Heart left ventricle (tissue), 13 donors: ENCODE data around the gene RGS17.

ENCODE experiments used
- CTCF ChIP-seq, 12 donors: fragments of 200-600 bp; sonication (generic) in 4 of 12; IDR thresholded peaks; one replicate each; pipeline versions ENCODE4 v1.5.0 to v1.8.0; 2018 to 2022; ENCODE audit warnings: antibody characterized with exemption in 12 of 12, mild to moderate bottlenecking in 5 of 12
- POLR2A ChIP-seq, 2 donors: fragments of 450-650 bp; IDR thresholded peaks; one replicate each; pipeline ENCODE4 v1.6.1; 2017; ENCODE audit warnings: antibody characterized with exemption in 2 of 2, mild to moderate bottlenecking in 2 of 2, moderate library complexity in 2 of 2
- donor health status: ischemic (EF 13 %, LVEDD 7.1; RV severe dilation, severe dysfunction).
- donor health status: DM: no; HTN: yes; CAD: no.
- donor health status: DM: no; HTN: no; CAD: no.
- donor health status: ischemic (EF 25% LVEDD 6.9; RV normal size, moderate dysfunction).
- donor health status: ischemic (EF 25% LVEDD 5.7; RV mildly dilated, moderate dysfunction).
- donor health status: ischemic (EF 35%, LVEDD 5.7; RV mildly dilated, moderate dysfunction).
- donor health status: nonischemic (EF 11% LVEDD 7.7; RV severe dilation, severe dysfunction).
- donor health status: DM: yes; HTN: yes; CAD: no.
- donor health status: PGD.
- donor health status: ischemic (EF 29% LVEDD 5.4; RV normal size, mild dysfunction).
- donor health status: nonischemic (EF 23%, LVEDD 6.1; RV moderate dilation, normal function).

GRCh38 chr6:153016846-153017245 is 114.2 kb downstream of the RGS17 start:
- no peak for TF ChIP-seq POLR2A (IDR thresholded peaks at IDR 0.05)
- TF ChIP-seq CTCF (IDR thresholded peaks at IDR 0.05) = no peak
